HL-60 (cell line): ENCODE measurements around the gene PRDM16.

Experiments
- DNase-seq, 2 experiments: peaks; one replicate each; pipeline ENCODE4 v3.0.0-alpha.2; 2010 to 2020; ENCODE audit warnings: low read depth in 1 of 2, low spot score in 1 of 2
- H3K27ac ChIP-seq: fragments of 250-450 bp; sonication (Bioruptor Pico); replicated peaks from 2 replicates; pipeline ENCODE4 v1.5.1; 2020; ENCODE audit warnings: mild to moderate bottlenecking, moderate library complexity
- H3K27me3 ChIP-seq: fragments of 250-450 bp; sonication (Bioruptor Pico); 2 replicates; pipeline ENCODE4 v1.5.1; 2021; ENCODE audit warnings: mild to moderate bottlenecking, moderate library complexity; ENCODE audit not compliant: insufficient read depth, poor library complexity, severe bottlenecking
- H3K4me3 ChIP-seq: replicated peaks from 2 replicates; pipeline ENCODE4 v1.5.1; 2011; ENCODE audit warnings: mild to moderate bottlenecking, control low read depth, low read length; ENCODE audit not compliant: insufficient read depth
- CTCF ChIP-seq: IDR thresholded peaks from one replicate; pipeline ENCODE4 v1.5.1; 2011; ENCODE audit warnings: low read length, control low read depth, inconsistent platforms; ENCODE audit not compliant: insufficient read depth
- GABPA ChIP-seq: IDR thresholded peaks from 2 replicates; pipeline ENCODE4 v1.6.1; 2012; ENCODE audit warnings: low read depth
- POLR2AphosphoS5 ChIP-seq: IDR thresholded peaks from 2 replicates; pipeline ENCODE4 v1.6.1; 2012; ENCODE audit warnings: low read depth
- REST ChIP-seq: IDR thresholded peaks from 2 replicates; pipeline ENCODE4 v1.6.1; 2012; ENCODE audit warnings: low read depth; ENCODE audit not compliant: insufficient replicate concordance
- SPI1 ChIP-seq: IDR thresholded peaks from 2 replicates; pipeline ENCODE4 v1.6.1; 2012; ENCODE audit warnings: low read depth, mild to moderate bottlenecking, borderline replicate concordance

The PRDM16 gene

GRCh38 chr1:3298197-3298596 is 229.2 kb downstream of the PRDM16 start:
- no peak for DNase-seq
- TF ChIP-seq POLR2AphosphoS5 (no peak), REST (no peak), SPI1 (no peak), CTCF (no peak), GABPA (no peak)
- no peak overlapping the region for H3K27ac ChIP-seq
- no peaks in the 10 kb centered on the region for H3K27me3 ChIP-seq
- H3K4me3 ChIP-seq: no peak overlapping the region

- Histone ChIP-seq H3K4me3 (no peak overlapping the region), H3K27ac (no peak overlapping the region), H3K27me3 (no peaks in the 10 kb centered on the region)
- DNase-seq: no peak
- no peak for TF ChIP-seq CTCF
- TF ChIP-seq SPI1: no peak
- no peak for TF ChIP-seq POLR2AphosphoS5
- TF ChIP-seq REST: no peak
- no peak for TF ChIP-seq GABPA
These were observed 235.2 kb downstream of the PRDM16 start for GRCh38 chr1:3304246-3304645.

GRCh38 chr1:3304692-3305091 is 235.7 kb downstream of the PRDM16 start:
- no peak overlapping the region for H3K4me3 ChIP-seq
- no peaks in the 10 kb centered on the region for H3K27me3 ChIP-seq
- TF ChIP-seq SPI1: no peak
- no peak for TF ChIP-seq REST
- TF ChIP-seq CTCF: no peak
- TF ChIP-seq GABPA: no peak
- TF ChIP-seq POLR2AphosphoS5: no peak
- no peak for DNase-seq
- no peak overlapping the region for H3K27ac ChIP-seq
